ENCODE measurements around the gene IL16.

GRCh38 chr15:81161160-81161673 is 35.5 kb upstream of the IL16 start:
- TF ChIP-seq CTCF (IDR thresholded peaks at IDR 0.05): no peak
- TF ChIP-seq POLR2A (IDR thresholded peaks at IDR 0.05): no peak
